Lung microvascular endothelial cell (primary cell): ENCODE data around the gene SWSAP1. TPM values are rescaled to one million over a fixed set of nuclear protein-coding genes. Genes with fewer than 3 reads are reported as not detected.
A peak's percentile ranks its signal among the peaks of the same experiment; 100 is the strongest.
"Not testable (repeated sequence)": the region's sequence is repeated elsewhere in the genome, so short reads cannot be mapped to it uniquely, and the experiment has no call there.

Experiments
- DNase-seq, 2 donors: peaks; one replicate each; pipeline versions ENCODE4 v3.0.0 to v3.0.0-alpha.2; 2010; ENCODE audit warnings: low read depth in 2 of 2
- total RNA-seq: library from RNA; depleted of rRNA; stranded (reverse); fragments of >200 nt; gene quantifications from 2 replicates; pipeline ENCODE4 v1.2.1, GENCODE V29; 2014

The SWSAP1 gene
- total RNA-seq, 1 donor from 2014 or later = 1.2 TPM

DNA sequence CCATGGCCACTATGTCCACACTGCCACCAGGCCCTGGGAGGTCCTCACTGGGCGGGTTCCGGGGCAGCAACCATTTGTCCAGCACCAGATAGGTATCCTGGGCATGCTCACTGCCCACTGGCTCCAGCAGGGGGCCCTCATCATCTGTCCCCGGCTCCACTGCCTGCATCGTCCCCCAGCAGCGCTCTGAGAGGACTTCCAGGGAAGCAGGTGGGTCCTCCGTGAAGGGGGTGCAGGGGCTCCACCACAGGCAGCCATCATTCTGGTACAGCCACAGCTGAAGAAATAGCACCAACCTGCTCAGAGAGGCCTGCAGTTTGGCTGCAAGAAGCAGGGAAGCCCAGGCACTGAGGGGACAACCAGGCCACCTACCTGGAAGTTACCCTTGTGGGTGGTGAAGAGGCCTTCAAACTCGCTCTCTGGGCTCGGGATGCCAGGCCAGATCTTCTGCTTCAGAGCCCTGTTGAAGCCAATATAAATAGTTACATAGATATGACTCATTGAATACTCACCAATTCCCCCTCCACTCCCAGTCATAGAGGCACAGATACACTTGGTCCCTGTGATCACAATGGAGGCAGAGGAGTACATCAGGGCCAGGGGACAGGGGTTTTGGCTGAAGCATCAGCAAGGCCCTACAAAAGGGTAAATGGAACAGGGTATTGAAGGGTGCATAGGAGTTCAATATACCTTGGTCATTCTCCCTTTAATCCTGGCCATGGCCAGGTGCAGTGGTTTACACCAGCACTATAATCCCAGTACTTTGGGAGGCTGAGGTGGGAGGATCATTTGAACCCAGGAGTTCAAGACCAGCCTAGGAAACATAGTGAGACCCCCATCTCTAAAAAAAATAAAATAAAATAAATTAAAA lies 4.1 kb downstream of the SWSAP1 start:
- peak; percentile 71 to 79 for DNase-seq

DNA sequence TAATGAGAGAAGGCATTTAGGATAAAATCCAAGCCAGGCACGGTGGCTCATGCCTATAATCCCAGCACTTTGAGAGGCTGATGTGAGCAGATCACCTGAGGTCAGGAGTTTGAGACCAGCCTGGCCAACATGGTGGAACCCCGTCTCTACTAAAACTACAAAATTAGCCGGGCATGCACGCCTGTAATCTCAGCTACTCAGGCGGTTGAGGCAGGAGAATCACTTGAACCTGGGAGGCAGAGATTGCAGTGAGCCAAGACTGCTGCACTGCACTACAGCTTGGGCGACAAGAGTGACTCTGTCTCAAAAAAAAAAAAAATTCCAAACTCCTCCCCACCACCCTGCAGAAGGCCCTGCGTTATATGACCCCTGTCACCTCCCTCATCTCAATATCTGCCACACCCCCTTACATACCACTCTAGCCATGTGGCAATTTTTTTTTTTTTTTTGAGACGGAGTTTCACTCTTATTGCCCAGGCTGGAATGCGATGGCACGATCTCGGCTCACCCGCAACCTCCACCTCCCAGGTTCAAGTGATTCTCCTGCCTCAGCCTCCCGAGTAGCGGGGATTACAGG lies 4.9 kb downstream of the SWSAP1 start:
- not testable (repeated sequence) for DNase-seq

DNA sequence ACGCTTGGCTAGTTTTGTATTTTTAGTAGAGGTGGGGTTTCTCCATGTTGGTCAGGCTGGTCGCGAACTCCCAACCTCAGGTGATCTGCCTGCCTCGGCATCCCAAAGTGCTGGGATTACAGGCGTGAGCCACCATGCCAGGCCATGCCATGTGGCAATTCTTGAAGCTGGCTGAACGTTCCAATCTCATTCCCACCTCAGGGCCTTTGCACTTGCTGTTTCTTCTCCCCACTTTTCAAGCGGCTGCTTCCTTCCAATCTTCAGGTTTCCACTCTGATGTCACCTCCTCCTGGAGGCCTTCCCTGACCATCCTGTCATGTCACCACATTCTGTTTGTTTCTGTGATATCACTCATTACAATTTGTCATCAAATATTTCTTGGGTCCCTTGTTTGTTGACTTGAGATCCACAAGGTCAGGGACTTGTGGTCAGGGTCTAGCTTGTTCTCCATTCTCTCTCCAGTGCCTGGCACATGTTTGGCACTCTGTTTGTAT lies 5.4 kb downstream of the SWSAP1 start:
- DNase-seq = no peak

DNA sequence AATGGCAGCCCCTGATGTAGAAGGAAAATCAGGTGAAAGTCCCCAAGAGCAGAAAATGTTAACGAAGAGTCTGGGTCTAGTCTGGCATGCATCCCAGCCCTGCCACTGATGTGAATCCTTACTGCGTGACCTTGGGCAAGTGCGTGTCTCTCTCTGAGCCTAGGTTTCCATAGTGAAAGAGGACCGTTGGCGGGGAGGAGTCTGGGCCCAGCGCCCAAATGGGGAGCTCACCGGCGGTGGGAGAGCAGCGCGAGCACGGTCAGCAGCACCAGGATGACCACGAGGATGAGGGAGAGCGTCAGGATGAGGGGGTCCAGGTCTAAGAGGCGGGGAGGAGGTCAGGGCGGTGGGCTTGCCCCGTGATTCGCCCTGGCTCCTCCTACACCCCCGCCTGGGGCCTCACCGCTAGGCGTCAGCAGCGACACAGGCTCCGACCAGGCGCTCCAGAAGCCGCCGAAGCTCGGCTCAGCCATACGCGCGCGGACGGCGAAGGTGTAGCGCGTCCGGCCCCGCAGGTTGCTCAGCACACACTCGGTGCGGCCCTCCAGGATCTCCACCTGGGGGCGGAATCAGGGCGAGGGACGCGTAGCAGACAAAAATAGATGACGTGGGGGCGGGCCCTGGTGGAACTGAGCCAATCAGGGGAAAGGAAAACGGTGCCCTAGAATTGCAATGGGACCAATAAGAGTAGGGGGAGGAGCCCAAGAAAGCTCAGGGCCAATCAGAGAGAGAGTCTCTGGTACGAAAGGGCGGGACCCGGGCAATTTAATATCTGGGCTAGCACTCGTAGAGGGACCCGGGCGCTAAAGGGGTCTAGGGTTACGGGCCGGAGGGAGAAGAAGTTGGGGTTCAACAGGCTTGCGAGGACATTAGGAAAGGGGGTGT lies 6.4 kb downstream of the SWSAP1 start:
- peak; percentile 94 for DNase-seq

DNA sequence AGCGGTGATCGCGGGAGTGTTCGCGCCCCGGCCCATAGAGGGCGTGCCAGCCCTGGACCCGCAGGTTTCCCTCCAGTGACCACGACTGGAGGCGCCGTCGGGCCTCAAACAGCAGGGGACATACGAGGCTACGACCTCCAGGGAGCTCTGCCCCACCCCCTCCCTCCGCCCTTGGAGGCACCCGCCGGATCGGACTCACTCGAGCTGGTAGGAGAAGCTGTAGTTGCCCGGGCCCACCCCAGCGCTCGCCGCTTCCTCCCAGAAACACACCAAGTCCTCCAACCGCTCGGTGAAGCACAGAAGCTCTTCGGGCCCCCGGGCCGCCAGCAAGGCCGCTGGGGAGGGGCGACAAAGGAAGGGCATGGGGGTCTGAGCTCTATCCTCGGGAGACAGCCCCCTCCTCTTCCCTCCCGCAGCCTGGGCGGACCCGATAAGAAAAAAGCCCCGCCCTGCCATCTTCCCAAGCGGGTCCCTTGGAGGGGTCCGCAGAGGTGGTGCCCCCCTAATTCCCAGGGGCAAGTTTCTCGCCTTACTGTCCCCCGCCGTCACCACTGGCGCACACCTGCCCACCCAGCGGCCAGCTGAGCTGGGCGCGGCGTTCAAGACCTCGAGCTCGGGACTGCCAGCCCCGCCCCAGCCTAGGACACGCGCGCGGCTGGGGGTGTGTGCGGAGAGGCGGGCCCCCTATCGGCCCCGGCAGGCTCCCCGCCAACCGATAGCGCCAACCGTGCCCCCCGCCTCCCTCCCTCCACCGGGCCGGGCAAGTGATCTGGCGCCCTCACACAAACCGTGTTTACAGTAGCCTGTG lies 8.6 kb downstream of the SWSAP1 start:
- DNase-seq = peak; percentile 35 to 50

DNA sequence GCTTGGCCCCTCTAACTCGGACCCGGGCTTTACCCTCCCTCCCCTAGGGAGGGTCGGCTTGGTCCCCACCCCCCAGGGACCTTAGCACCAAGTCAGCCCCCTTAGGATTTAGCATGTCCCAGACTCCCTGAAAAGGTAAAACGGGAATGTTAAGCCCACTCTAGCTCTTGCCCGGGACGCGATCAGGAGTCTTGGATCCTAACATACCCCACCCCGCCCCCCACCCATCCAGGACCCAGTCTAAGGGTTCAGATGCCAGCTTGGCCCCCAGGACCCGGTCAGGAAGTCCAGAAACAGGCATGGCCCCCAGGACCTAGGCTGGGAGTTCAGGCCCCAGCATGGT lies 9.2 kb downstream of the SWSAP1 start:
- no peak for DNase-seq

DNA sequence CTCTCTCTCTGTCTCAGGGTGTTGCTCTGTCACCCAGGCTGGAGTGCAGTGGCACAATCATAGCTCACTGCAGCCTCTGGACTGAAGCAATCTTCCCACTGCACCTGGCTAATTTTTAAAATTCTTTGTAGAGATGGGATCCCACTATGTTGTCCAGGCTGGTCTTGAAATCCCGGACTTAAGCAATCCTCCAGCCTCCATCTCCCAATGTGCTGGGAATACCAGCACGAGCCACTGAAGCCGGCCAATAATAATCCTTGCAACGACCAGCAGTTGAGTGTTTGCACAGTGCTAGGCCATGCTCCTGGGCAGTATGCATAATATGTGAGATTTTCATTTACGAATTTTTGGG lies 10.3 kb downstream of the SWSAP1 start:
- DNase-seq = no peak

DNA sequence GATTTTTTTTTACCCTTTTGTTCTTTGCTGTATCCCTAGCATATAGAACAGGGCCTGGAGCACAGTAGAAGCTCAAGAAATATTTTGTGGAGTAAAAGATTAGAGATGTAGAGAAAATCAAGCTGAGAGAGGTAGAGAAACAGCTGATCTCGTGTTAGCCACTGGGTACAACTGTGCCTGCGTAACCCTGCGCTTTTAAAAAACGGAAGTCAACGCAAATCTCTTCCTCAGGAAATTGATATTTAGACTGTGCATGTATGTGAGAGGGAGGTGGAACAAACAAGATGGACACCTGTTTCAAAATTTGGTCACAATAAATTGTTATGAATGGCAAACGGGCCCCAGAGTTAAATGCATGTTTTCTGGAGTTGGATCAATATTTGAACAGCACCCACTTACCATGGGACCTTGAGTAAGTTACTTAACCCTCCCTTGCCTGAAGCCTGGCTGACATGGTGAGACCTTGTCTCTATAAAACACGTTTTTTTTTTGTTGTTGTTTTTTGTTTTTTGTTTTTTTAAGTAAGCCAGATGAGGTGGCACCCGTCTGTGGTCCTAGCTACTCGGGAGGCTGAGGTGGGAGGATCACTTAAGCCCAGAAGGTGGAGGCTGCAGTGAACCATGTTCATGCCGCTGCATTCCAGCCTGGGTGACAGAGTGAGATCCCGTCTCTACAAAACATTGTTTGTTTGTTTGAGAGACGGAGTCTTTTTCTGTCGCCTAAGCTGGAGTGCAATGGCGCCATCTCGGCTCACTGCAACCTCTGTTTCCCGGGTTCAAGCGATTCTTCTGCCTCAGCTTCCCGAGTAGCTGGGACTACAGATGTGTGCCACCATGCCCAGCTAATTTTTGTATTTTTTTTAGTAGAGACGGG lies 12.9 kb downstream of the SWSAP1 start:
- peak; percentile 18 to 24 for DNase-seq

DNA sequence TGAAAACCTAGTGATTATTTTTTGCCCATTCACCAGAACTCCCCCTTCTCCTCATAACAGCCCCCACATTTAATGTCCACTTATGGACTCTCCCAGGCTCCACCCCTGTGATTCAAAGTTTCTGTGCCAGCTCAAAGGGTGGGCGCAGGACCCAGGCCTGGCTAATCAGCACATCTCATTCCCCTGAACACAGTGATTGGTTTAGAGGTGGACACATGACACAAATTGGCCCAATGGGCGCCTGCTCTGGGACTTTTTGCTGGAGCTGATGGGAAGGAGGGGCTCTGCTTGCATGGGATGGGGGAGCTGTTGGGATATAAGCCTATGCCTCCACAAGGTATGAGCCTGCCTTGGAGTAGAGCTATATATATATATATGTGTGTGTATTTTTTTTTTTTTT lies 15.9 kb downstream of the SWSAP1 start:
- no peak for DNase-seq

DNA sequence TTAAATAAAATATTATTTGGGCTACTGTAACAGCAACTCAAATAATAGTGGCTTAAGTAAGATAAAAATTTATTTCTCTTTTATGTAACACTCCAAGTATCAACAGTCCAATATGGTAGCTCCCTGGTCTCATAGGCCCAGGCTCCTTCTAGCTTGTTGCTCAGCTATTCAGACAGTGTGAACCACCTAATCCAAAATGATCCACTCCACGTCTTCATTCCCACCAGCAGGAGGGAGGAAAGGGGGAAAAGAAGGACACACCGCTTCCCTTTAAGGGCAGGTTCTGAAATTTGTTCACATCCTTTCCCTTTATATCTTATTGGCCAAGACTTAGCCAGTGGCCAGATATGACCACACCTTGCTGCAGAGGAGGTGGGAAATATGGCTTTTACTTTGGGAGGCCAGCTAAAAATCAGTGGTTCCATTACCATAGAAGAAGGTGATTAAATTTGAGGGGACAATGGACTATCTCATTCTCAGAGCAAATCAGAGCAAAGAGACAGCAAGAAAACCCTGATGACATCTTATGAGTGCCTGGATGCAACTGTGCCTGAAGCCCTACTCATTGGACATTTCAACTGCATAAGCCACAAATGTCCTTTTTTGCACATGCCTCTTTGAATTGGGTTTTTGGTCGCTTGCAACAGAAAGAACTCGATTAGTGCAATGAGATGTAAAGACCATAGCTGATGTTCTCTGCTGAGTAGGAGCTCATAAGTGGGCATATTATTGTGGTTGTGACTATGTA lies 16.6 kb downstream of the SWSAP1 start:
- DNase-seq = no peak

DNA sequence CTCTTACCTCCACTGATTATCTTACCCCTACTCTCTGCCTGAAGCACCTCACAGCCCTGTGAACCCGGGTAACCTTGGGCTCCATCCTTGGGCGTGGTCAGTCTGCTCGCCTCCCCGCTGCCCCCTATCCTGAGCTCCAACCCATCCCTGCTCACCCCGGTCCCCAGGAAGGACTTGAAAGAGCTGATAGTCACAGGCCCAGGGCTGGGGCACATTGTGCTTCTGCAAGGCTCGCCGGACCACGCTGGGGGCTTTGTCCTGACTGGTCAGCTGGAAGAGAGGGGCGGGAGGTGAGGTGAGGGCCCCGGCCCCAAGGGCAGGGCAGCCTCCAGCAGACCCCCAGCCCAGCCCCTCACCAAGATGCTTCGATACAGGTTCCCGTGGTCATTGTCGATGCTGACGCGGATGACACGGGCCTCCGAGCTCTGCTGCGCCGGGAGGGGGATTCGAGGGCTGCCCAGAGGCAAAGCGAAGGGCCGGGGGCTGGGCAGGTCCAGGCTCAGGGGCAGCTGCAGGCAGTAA lies 22.7 kb downstream of the SWSAP1 start:
- no peak for DNase-seq

DNA sequence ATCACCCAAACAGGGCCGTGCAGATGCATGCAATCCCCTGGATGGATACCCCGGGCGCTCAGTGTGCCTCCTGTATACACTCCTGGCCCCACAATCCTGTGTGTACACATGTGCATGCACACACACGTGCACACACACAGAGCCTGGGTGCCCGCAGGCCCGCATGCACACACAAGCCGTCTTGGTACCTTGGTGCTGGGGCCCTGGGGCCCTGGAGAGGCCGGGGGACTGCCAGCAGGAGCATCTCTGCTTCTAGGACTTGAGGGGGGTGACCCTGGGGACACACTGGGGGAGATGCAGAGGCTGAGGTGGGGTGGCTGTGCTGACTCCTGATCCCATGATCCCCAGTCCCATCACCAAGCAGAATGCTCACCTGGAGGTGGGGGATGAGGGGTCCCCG lies 25.2 kb downstream of the SWSAP1 start:
- no peak for DNase-seq

DNA sequence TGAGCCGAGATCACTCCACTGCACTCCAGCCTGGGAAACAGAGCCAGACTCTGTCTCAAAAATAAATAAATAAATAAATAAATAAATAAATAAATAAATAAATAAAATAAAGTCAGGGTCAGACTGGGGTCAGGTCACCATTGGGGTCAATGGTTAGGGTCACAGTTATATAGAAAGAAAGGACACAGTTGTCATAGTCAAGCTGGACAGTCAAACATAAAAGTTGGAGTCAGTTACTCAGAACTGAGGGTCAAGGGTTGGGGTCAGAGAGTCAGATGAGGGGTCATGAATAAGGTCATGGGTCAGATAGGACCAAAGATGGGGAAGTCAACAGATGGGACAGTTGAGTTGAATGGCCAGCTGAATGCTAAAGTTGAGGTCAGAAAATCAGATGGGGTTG lies 26.3 kb downstream of the SWSAP1 start:
- no peak for DNase-seq

DNA sequence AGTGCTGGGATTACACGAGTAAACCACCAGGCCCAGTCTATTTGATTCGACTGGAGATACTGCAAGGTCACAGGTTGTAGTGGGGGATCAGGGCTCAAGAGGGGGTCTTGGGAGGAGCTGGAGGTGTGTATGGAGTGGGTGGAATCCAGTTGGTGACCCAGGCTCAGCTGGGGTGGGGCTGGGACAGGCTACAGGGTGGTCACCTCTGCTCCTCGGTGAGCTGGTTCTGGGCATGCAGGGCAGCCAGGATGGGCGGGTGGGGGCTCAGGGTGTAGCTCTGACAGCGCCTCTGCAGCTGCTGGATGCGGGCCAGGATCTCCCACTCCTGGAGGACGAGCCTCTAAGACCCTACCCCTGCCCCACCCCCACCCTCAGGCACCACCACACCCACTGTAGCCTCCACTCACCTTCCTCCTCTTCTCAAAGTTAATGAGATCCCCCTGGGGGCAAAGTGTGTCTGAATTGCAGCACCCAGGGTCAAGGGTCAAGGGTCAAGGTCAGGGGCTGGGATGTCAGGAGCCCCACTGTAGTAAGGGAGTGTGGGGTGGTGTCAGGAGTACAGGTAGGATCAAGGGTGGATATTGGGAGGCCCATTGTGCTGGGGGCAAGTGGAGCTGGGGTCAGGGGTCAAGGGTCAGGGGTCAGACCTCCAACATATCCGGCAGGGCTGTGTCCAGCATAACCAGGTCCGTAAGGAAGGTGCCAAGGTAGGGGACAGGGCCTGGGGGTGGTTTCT lies 27.5 kb downstream of the SWSAP1 start:
- DNase-seq = no peak

DNA sequence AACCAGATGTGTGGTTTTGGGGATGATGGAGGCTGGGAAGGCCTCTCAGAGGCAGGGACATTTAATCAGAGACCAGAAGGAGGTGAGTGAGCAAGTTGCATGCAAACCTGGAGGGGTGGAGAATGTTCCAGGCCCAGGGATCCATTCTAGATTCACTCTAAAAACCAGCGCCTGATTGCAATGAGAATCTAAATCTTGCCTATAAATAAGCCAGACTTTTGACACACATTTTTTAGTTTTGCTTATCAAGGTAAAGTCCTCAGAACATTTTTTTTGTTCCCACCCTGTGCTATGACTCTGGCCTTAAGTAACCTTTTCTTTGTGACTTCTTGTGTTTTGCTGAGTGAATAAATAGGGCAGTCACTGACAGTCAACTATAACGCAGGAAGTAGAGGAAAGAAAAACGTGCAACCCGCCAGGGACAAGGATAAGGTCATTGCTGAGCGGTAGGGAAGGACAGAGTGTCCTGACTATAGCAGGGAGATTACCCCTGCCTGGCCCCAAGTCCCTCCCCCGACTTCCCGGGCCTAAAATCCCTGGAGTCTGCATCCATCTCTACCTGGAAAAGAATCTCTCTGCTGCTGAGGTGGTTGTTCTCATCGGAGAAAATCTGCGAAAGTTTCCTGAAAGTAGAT lies 30.2 kb downstream of the SWSAP1 start:
- peak in 1 of 2 donors; percentile 33 for DNase-seq

DNA sequence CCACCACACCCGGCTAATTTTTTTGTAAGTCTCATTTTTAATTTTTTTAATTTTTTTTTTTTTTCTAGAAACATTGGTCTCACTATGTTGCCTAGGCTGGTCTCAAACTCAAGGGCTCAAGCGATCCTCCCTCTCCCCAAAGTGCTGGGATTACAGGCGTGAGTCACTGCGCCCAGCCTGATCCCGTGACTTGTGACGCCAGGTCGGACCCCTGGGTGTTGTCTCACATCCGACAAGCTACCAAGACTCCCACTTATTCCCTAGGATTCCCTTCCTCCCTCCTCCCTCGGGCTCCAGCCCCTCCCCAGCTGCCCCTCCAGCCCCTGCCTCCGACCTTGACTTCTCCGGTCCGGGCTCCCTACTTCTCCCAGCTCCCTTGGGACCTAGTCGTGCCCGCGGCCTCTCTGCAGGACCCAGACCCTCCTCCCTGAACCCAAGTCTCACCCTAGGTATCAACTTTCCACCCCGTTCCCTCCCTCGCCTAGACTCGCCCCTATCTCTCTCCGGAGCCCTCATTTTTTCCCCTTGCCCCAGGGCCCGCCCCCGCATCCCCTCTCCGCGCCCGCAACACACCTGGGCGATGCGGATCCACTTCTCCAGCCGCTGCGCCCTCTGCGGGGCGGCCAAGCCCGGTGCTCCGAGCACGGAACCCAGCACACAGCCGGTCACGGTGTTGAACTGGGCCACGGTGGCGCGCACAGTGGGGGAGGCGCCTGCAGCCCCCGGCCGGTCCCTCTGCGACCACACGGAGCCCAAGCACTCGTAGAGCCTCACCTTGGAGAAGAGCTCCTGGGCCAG lies 31.6 kb downstream of the SWSAP1 start:
- DNase-seq = peak in 1 of 2 donors; percentile 26

DNA sequence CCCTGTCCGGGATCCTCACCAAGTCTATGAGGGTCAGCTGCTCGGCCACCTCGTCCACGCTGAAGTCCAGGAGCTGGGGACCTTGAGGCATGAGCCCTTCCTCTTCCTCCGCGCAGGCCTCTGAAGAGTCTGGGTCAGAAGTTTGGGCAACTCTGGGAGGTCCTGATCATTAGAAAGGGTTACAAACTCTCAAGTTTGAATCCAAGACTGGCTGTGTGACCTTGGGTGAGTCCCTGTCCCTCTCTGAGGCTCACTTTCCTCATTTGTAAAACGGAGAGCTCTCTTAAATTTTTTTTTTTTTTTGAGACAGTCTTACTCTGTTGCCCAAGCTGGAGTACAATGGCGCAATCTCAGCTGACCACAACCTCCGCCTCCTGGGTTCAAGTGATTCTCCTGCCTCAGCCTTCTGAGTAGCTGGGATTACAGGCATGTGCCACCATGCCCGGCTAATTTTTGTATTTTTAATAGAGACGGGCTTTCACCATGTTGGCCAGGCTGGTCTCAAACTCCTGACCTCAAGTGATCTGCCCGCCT lies 32.3 kb downstream of the SWSAP1 start:
- DNase-seq = not testable (repeated sequence)
